ENCODE data around the gene KCTD13.

DNA sequence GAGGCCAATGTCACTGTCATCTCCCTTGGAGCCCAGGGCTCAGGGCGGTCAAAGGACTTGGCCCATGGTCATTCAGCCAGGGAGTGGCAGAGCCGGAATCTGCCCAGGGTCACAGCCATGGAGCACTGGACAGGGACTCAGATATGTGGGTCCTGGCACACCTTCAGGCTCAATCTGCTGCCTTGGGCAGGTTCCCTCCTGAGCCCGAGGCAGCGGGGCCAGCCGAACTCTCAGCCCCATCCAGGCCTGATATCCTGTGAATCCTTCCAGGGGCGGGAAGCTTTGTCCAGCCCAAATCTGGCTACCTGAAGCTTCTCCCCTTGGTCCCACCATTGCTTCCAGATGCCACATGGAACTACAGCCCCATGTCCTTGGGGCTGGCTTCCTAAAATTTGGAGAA, 50.8 kb downstream of the KCTD13 start:
- TF ChIP-seq SUZ12 (IDR thresholded peaks at IDR 0.05; ENCODE audit: extremely low read depth, insufficient read depth, insufficient read length) = no peak
- no peak for TF ChIP-seq ZNF274 (IDR thresholded peaks at IDR 0.05; ENCODE audit: low read depth, low read length)
- TF ChIP-seq YY1 (IDR thresholded peaks at IDR 0.05; ENCODE audit: insufficient read depth, insufficient read length) = no peak

All from NT2/D1 (cell line).